OCI-LY3 (cell line): ENCODE data around the gene RERE.

Source experiments
- EZH2phosphoT487 ChIP-seq: fragments of 200-600 bp; shearing (Covaris generic); IDR thresholded peaks from 2 replicates; pipeline ENCODE4 v1.6.1; 2018; ENCODE audit warnings: antibody characterized with exemption, mixed run types, low read depth
- TF ChIP-seq, protein P1 (sequence below): fragments of 200-600, 300-600 bp; sonication (generic); IDR thresholded peaks from 2 replicates; pipeline ENCODE4 v1.5.1; 2014; ENCODE audit warnings: antibody characterized with exemption, low read length, low read depth

DNA sequence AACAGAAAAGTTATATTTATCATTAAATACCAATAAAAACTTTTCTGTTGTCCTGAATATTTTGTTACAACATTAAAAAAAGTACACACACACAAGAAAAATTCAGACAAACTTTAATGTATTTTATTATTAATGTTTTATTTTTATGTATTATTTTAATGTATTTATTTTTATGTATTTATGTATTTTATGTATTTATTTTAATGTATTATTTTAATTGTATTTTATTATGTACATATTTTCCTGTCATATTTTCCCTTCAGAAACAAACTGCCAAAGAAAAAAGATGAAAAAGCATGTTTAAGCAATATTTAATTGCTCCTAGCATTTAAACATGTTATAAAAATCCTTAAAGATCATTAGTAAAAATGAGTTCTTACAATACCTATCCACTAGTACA is 222.1 kb downstream of the RERE start:
- TF ChIP-seq, protein P1, sequence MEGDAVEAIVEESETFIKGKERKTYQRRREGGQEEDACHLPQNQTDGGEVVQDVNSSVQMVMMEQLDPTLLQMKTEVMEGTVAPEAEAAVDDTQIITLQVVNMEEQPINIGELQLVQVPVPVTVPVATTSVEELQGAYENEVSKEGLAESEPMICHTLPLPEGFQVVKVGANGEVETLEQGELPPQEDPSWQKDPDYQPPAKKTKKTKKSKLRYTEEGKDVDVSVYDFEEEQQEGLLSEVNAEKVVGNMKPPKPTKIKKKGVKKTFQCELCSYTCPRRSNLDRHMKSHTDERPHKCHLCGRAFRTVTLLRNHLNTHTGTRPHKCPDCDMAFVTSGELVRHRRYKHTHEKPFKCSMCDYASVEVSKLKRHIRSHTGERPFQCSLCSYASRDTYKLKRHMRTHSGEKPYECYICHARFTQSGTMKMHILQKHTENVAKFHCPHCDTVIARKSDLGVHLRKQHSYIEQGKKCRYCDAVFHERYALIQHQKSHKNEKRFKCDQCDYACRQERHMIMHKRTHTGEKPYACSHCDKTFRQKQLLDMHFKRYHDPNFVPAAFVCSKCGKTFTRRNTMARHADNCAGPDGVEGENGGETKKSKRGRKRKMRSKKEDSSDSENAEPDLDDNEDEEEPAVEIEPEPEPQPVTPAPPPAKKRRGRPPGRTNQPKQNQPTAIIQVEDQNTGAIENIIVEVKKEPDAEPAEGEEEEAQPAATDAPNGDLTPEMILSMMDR = no peak
- TF ChIP-seq EZH2phosphoT487 = no peak
